SK-N-SH (cell line): ENCODE measurements around the gene WLS. TPM values are rescaled to one million over a fixed set of nuclear protein-coding genes. Genes with fewer than 3 reads are reported as not detected.

ENCODE experiments used
- CTCF ChIA-PET: fragments of 300-600, 350-600 bp; formaldehyde crosslinking; extraction: SDS; loops from one replicate; lab custom pipeline; 2021; lab: Yijun Ruan, JAX
- POLR2A ChIA-PET: fragments of 350-600 bp; sonication (Branson Sonifier 250); formaldehyde crosslinking; extraction: SDS; loops from one replicate; lab custom pipeline; 2020; ENCODE audit warnings: antibody characterized with exemption, inconsistent platforms; lab: Yijun Ruan, JAX
- DNase-seq: peaks from one replicate; pipeline ENCODE4 v3.0.0; 2012
- H2AFZ ChIP-seq: fragments of 200-600 bp; sonication (generic); 2 replicates; pipeline ENCODE4 v1.8.1; 2016; ENCODE audit warnings: antibody characterized with exemption, mild to moderate bottlenecking, low read depth
- H3F3A ChIP-seq: fragments of 200-600 bp; sonication (generic); replicated peaks from 2 replicates; pipeline ENCODE3; 2016; ENCODE audit warnings: antibody characterized with exemption, mild to moderate bottlenecking; ENCODE audit not compliant: insufficient read depth
- H3K27ac ChIP-seq, 2 experiments: fragments of 200-500 bp in 1 of 2; fragments of 200-600 bp in 1 of 2; sonication (Bioruptor generic) in 1 of 2; sonication (generic), shearing (Covaris generic) in 1 of 2; 2 replicates each; pipeline versions ENCODE4 v1.5.1 to v1.6.1; 2014 to 2016; ENCODE audit warnings: low read depth in 2 of 2, inconsistent platforms in 1 of 2, low read length in 1 of 2, mild to moderate bottlenecking in 1 of 2, mixed read lengths in 1 of 2
- H3K27me3 ChIP-seq: fragments of 200-600 bp; sonication (generic), shearing (Covaris generic); 2 replicates; pipeline ENCODE4 v1.6.1; 2016; ENCODE audit warnings: mixed run types; ENCODE audit not compliant: insufficient read depth
- H3K36me3 ChIP-seq, 2 experiments: fragments of 200-500 bp in 1 of 2; fragments of 200-600 bp in 1 of 2; sonication (Bioruptor generic) in 1 of 2; sonication (generic) in 1 of 2; replicated peaks in 1 of 2; 2 replicates each; pipeline versions ENCODE3 to v1.5.1; 2014 to 2016; ENCODE audit warnings: low read length in 1 of 2, mild to moderate bottlenecking in 1 of 2; ENCODE audit not compliant: insufficient read depth in 2 of 2, control insufficient read depth in 1 of 2
- H3K4me1 ChIP-seq, 2 experiments: fragments of 200-500 bp in 1 of 2; fragments of 200-600 bp in 1 of 2; sonication (Bioruptor generic) in 1 of 2; sonication (generic), shearing (Covaris generic) in 1 of 2; 2 replicates each; pipeline versions ENCODE4 v1.5.1 to v1.6.1; 2014 to 2016; ENCODE audit warnings: low read depth in 1 of 2, low read length in 1 of 2, mixed run types in 1 of 2; ENCODE audit not compliant: insufficient read depth in 2 of 2, control insufficient read depth in 1 of 2
- H3K4me2 ChIP-seq: fragments of 200-600 bp; sonication (generic), shearing (Covaris generic); 2 replicates; pipeline ENCODE4 v1.6.1; 2017; ENCODE audit warnings: mixed run types
- H3K4me3 ChIP-seq, 2 experiments: fragments of 200-500 bp in 1 of 2; fragments of 200-600 bp in 1 of 2; sonication (Bioruptor generic) in 1 of 2; sonication (generic), shearing (Covaris generic) in 1 of 2; 2 replicates each; pipeline versions ENCODE4 v1.5.1 to v1.8.1; 2014 to 2016; ENCODE audit warnings: low read depth in 2 of 2, inconsistent platforms in 1 of 2, low read length in 1 of 2, mild to moderate bottlenecking in 1 of 2, mixed read lengths in 1 of 2, moderate library complexity in 1 of 2
- H3K79me2 ChIP-seq: fragments of 200-600 bp; sonication (generic); 2 replicates; pipeline ENCODE4 v1.8.1; 2017; ENCODE audit warnings: mild to moderate bottlenecking; ENCODE audit not compliant: insufficient read depth
- H3K9ac ChIP-seq: fragments of 200-600 bp; sonication (generic); 2 replicates; pipeline ENCODE4 v1.6.1; 2017; ENCODE audit warnings: mixed run types
- H3K9me2 ChIP-seq: fragments of 200-600 bp; sonication (generic); 2 replicates; pipeline ENCODE4 v1.6.1; 2017; ENCODE audit warnings: mixed run types
- H3K9me3 ChIP-seq: fragments of 200-600 bp; sonication (generic); 2 replicates; pipeline ENCODE4 v1.6.1; 2017; ENCODE audit warnings: mixed run types, mild to moderate bottlenecking, moderate library complexity
- H4K20me1 ChIP-seq: fragments of 200-600 bp; sonication (generic); 2 replicates; pipeline ENCODE4 v1.6.1; 2017; ENCODE audit warnings: mild to moderate bottlenecking, mixed run types; ENCODE audit not compliant: insufficient read depth
- CHD2 ChIP-seq: fragments of 150-350 bp; IDR thresholded peaks from 2 replicates; pipeline ENCODE4 v1.6.1; 2018; ENCODE audit warnings: low read length; ENCODE audit not compliant: partially characterized antibody
- ELF1 ChIP-seq: IDR thresholded peaks from 2 replicates; pipeline ENCODE4 v1.4.0; 2012
- EZH2phosphoT487 ChIP-seq: fragments of 200-600 bp; sonication (generic); IDR thresholded peaks from 2 replicates; pipeline ENCODE4 v1.6.1; 2017; ENCODE audit warnings: low read depth, mixed run types, mild to moderate bottlenecking, antibody characterized with exemption, moderate library complexity, borderline replicate concordance
- GABPA ChIP-seq: IDR thresholded peaks from 2 replicates; pipeline ENCODE4 v1.4.0; 2012; ENCODE audit warnings: low read depth, mild to moderate bottlenecking
- GATA2 ChIP-seq: sonication (generic); formaldehyde crosslinking; IDR thresholded peaks from 2 replicates; pipeline ENCODE4 v1.5.0; 2020; ENCODE audit warnings: mild to moderate bottlenecking, missing genetic modification reagents
- IRF3 ChIP-seq: fragments of 150-350 bp; IDR thresholded peaks from 2 replicates; pipeline ENCODE4 v1.6.1; 2016; ENCODE audit warnings: mild to moderate bottlenecking, low read depth, low read length
- JUND ChIP-seq: IDR thresholded peaks from 2 replicates; pipeline ENCODE4 v1.4.0; 2012
- MAX ChIP-seq: IDR thresholded peaks from 2 replicates; pipeline ENCODE4 v1.4.0; 2012; ENCODE audit warnings: low read depth
- MXI1 ChIP-seq: IDR thresholded peaks from 2 replicates; pipeline ENCODE4 v1.6.1; 2012; ENCODE audit warnings: mild to moderate bottlenecking, low read depth, low read length, improper control_type of control experiment
- NFIC ChIP-seq: IDR thresholded peaks from 2 replicates; pipeline ENCODE4 v1.4.0; 2012; ENCODE audit warnings: borderline replicate concordance
- RAD21 ChIP-seq: IDR thresholded peaks from 2 replicates; pipeline ENCODE4 v1.6.1; 2012; ENCODE audit warnings: mild to moderate bottlenecking, low read length
- RFX5 ChIP-seq: IDR thresholded peaks from 2 replicates; pipeline ENCODE4 v1.6.1; 2012; ENCODE audit warnings: mild to moderate bottlenecking, improper control_type of control experiment, low read length
- USF2 ChIP-seq: fragments of 150-350 bp; IDR thresholded peaks from 2 replicates; pipeline ENCODE4 v1.6.1; 2017; ENCODE audit warnings: antibody characterized with exemption, low read length, low read depth, borderline replicate concordance
- WGBS: methylation state at CpG from one replicate; pipeline ENCODE4 v1.1.6; 2017; ENCODE audit warnings: low lambda C conversion rate; 5-methylcytosine and 5-hydroxymethylcytosine counted together
- polyA plus RNA-seq, 3 experiments: library from polyadenylated mRNA; depleted of rRNA; stranded (reverse); fragments of >200 nt; gene quantifications; 2 replicates each; pipeline ENCODE4 v1.2.3, GENCODE V29; 2012
- TF ChIP-seq, protein P1 (sequence below): IDR thresholded peaks from 2 replicates; pipeline ENCODE4 v1.6.1; 2012; ENCODE audit warnings: mild to moderate bottlenecking, low read depth, low read length, moderate library complexity
- TF ChIP-seq, protein P2 (sequence below): fragments of 200-600 bp; sonication (generic); IDR thresholded peaks from 2 replicates; pipeline ENCODE4 v1.6.1; 2017; ENCODE audit warnings: antibody characterized with exemption, mild to moderate bottlenecking, moderate library complexity
- TF ChIP-seq, protein P3 (sequence below): IDR thresholded peaks from 2 replicates; pipeline ENCODE4 v1.4.0; 2012; ENCODE audit warnings: low read depth, borderline replicate concordance

Gene WLS
- polyA plus RNA-seq, 1 of the 3 experiments (the other 2 are of a cell fraction) = 69.0 TPM

DNA sequence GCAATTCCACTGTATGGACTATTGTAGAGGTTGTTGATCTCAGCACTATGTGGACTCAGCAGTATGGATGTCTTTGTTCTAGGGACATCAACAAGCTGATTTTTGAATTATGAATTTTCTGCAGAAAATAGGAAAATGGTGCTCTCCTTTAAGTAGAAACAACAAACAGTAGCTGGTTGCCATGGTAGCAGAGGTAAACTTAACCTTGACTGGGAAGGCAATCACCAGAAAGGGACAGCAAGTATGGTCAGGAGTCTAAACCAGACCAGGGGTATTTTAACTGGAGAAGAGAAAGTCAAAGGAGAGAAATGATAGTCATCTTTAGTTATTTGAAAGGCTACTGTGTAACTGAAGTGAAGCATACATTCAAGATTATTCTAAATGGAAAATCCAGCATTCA lies 22.3 kb downstream of the WLS start (continued):
- TF ChIP-seq, protein P1, sequence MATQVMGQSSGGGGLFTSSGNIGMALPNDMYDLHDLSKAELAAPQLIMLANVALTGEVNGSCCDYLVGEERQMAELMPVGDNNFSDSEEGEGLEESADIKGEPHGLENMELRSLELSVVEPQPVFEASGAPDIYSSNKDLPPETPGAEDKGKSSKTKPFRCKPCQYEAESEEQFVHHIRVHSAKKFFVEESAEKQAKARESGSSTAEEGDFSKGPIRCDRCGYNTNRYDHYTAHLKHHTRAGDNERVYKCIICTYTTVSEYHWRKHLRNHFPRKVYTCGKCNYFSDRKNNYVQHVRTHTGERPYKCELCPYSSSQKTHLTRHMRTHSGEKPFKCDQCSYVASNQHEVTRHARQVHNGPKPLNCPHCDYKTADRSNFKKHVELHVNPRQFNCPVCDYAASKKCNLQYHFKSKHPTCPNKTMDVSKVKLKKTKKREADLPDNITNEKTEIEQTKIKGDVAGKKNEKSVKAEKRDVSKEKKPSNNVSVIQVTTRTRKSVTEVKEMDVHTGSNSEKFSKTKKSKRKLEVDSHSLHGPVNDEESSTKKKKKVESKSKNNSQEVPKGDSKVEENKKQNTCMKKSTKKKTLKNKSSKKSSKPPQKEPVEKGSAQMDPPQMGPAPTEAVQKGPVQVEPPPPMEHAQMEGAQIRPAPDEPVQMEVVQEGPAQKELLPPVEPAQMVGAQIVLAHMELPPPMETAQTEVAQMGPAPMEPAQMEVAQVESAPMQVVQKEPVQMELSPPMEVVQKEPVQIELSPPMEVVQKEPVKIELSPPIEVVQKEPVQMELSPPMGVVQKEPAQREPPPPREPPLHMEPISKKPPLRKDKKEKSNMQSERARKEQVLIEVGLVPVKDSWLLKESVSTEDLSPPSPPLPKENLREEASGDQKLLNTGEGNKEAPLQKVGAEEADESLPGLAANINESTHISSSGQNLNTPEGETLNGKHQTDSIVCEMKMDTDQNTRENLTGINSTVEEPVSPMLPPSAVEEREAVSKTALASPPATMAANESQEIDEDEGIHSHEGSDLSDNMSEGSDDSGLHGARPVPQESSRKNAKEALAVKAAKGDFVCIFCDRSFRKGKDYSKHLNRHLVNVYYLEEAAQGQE = no peak
- TF ChIP-seq EZH2phosphoT487 (no peak), ELF1 (no peak), USF2 (no peak), MAX (no peak), JUND (no peak), CHD2 (no peak)
- TF ChIP-seq, protein P2, sequence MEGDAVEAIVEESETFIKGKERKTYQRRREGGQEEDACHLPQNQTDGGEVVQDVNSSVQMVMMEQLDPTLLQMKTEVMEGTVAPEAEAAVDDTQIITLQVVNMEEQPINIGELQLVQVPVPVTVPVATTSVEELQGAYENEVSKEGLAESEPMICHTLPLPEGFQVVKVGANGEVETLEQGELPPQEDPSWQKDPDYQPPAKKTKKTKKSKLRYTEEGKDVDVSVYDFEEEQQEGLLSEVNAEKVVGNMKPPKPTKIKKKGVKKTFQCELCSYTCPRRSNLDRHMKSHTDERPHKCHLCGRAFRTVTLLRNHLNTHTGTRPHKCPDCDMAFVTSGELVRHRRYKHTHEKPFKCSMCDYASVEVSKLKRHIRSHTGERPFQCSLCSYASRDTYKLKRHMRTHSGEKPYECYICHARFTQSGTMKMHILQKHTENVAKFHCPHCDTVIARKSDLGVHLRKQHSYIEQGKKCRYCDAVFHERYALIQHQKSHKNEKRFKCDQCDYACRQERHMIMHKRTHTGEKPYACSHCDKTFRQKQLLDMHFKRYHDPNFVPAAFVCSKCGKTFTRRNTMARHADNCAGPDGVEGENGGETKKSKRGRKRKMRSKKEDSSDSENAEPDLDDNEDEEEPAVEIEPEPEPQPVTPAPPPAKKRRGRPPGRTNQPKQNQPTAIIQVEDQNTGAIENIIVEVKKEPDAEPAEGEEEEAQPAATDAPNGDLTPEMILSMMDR = no peak

DNA sequence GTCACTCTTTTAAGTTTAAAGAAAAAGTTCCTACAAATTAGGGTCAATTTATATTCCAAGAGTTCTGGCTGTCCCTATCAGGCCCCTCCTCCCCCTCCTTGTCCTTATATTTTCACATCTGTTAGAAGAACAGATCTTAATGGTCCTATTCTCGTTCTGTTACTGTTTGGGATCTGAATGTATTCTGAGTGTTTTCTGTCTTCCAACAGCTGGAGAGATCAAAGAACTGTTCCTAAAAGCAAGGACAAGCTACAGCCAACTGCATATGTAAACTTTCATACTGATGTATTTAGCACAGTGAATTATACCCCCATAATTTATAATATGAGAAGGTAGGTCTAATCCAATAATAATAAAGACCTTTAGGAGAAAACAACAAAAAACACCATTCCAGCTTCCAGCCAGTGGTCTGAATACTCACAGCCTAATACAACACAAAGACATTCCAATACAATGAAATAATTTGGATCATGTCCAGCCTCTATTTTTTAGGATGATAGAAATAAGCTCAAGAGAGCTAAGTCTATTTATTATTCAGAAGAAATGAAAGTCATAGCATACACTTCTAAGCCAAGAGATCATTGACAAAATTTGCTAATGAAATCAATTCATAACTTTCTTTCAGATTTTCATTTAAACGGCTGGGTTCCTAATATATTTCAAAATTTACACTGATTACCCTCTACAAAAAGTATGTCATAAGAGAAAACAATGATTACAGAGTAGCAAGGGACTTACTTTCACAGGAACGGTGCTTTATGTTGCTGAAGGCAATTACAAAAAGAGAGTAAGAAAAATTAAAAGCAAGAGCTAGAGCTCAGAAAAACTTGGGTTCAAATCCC lies 25.3 kb downstream of the WLS start:
- Histone ChIP-seq H3K9ac (no peak overlapping the region), H3K79me2 (peaks cover 35% of the 10 kb centered on the region), H4K20me1 (peaks cover 4% of the 10 kb centered on the region; the same call in 1 of the 2 replicates), H2AFZ (no peak overlapping the region), H3K4me3 (no peak overlapping the region), H3K9me3 (no peaks in the 10 kb centered on the region), H3K27ac (peak overlapping the region in 1 of 2 experiments; percentile 55; a peak in 2 of 4 replicates), H3K27me3 (no peaks in the 10 kb centered on the region), H3K36me3 (no peaks in the 10 kb centered on the region), H3F3A (peaks cover 3% of the 10 kb centered on the region), H3K4me2 (no peak overlapping the region), H3K4me1 (peaks cover 0 to 28% of the 10 kb centered on the region in 2 experiments), H3K9me2 (no peaks in the 10 kb centered on the region)
- POLR2A ChIA-PET = no interaction called here
- WGBS = 55% methylated on average over 3 of the region's 3 CpGs
- CTCF ChIA-PET = interaction anchor here (1.4 to 2.3 kb wide), 2 partner anchors 49 to 87 kb away, joined by 3 to 6 read pairs; no protein-coding TSS in a partner anchor
- DNase-seq = no peak
- TF ChIP-seq RFX5 (no peak), RAD21 (no peak), NFIC (peak; percentile 67; the same call in 1 of the 2 replicates), GATA2 (CRISPR knock-in tag) (no peak), MXI1 (no peak), JUND (peak; percentile 38), IRF3 (no peak), GABPA (no peak)
- TF ChIP-seq, protein P2 = no peak
- TF ChIP-seq, protein P3, sequence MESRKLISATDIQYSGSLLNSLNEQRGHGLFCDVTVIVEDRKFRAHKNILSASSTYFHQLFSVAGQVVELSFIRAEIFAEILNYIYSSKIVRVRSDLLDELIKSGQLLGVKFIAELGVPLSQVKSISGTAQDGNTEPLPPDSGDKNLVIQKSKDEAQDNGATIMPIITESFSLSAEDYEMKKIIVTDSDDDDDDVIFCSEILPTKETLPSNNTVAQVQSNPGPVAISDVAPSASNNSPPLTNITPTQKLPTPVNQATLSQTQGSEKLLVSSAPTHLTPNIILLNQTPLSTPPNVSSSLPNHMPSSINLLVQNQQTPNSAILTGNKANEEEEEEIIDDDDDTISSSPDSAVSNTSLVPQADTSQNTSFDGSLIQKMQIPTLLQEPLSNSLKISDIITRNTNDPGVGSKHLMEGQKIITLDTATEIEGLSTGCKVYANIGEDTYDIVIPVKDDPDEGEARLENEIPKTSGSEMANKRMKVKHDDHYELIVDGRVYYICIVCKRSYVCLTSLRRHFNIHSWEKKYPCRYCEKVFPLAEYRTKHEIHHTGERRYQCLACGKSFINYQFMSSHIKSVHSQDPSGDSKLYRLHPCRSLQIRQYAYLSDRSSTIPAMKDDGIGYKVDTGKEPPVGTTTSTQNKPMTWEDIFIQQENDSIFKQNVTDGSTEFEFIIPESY = no peak
